Progenitor cell of endocrine pancreas (in vitro differentiated cells): ENCODE results near the gene C10orf105. TPM values are rescaled to one million over a fixed set of nuclear protein-coding genes. Genes with fewer than 3 reads are reported as not detected.

Experiments
- DNase-seq: peaks from one replicate; pipeline ENCODE4 v3.0.0; 2021; ENCODE audit warnings: low spot score; ENCODE audit not compliant: unreplicated experiment
- H3K27ac Mint-ChIP-seq: 2 replicates; pipeline ENCODE4 v1.8.0; 2021; ENCODE audit warnings: mild to moderate bottlenecking, moderate library complexity, mixed read lengths
- H3K27me3 Mint-ChIP-seq: 2 replicates; pipeline ENCODE4 v1.8.0; 2021; ENCODE audit warnings: mixed read lengths
- H3K36me3 Mint-ChIP-seq: 2 replicates; pipeline ENCODE4 v1.8.0; 2022; ENCODE audit warnings: mixed read lengths; ENCODE audit not compliant: insufficient read depth
- H3K4me1 Mint-ChIP-seq: 2 replicates; pipeline ENCODE4 v1.8.0; 2021; ENCODE audit warnings: low read depth, mixed read lengths
- H3K4me3 Mint-ChIP-seq: 2 replicates; pipeline ENCODE4 v1.8.0; 2021; ENCODE audit warnings: low read depth, mild to moderate bottlenecking, moderate library complexity, mixed read lengths
- H3K9me3 Mint-ChIP-seq: 2 replicates; pipeline ENCODE4 v1.8.0; 2021; ENCODE audit warnings: low read depth, mixed read lengths
- CTCF ChIP-seq: fragments of 200-600 bp; sonication (generic); IDR thresholded peaks from one replicate; pipeline ENCODE4 v1.5.0; 2021; ENCODE audit warnings: antibody characterized with exemption, mild to moderate bottlenecking; ENCODE audit not compliant: unreplicated experiment
- total RNA-seq: library from RNA; stranded (reverse); gene quantifications from 2 replicates; pipeline ENCODE4 v1.2.1, GENCODE V29; 2021

The C10orf105 gene
- total RNA-seq, 1 donor from 2014 or later: not detected

DNA sequence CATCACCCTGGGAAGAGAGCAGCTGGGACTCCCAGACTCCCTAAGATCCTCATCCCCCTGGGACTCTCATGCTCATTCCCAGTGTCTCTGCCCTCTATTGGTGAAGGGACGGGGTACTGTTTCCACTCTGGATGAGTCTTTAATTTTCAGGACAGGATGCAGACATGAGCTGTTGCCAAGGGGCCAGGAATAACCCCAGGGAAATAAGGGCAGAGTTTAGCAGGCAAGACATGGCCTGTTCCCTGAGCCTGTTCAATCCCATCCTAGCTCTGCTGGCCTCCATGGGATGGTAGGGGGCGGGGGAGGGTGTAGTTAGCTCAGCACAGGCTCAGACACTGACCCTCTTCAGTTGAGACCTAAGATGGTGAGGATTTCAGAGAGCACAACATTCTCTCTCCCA, 14.0 kb downstream of the C10orf105 start:
- Mint-ChIP-seq H3K27ac (no peak overlapping the region), H3K4me3 (no peak overlapping the region), H3K9me3 (no peaks in the 10 kb centered on the region), H3K36me3 (no peaks in the 10 kb centered on the region), H3K4me1 (no peaks in the 10 kb centered on the region), H3K27me3 (peaks cover 17% of the 10 kb centered on the region)
- DNase-seq: no peak
- no peak for TF ChIP-seq CTCF

DNA sequence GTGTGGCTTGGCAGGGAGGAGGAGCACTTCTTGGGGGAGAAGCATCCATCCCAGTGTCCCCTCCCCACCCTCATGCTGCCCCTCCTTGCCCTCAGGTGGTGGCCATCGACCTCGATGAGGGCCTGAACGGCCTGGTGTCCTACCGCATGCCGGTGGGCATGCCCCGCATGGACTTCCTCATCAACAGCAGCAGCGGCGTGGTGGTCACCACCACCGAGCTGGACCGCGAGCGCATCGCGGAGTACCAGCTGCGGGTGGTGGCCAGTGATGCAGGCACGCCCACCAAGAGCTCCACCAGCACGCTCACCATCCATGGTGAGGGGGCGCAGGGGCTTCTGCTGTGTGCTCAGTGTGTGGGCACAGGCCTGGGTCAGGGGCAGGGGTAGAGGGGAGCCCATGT, 14.8 kb downstream of the C10orf105 start:
- Mint-ChIP-seq H3K27ac (no peak overlapping the region), H3K27me3 (peaks cover 15% of the 10 kb centered on the region), H3K4me3 (no peak overlapping the region), H3K36me3 (no peaks in the 10 kb centered on the region), H3K9me3 (no peaks in the 10 kb centered on the region), H3K4me1 (no peaks in the 10 kb centered on the region)
- no peak for TF ChIP-seq CTCF
- no peak for DNase-seq

- no peaks in the 10 kb centered on the region for H3K36me3 Mint-ChIP-seq
Observed at GRCh38 chr10:71703577-71703976, 16.0 kb downstream of the C10orf105 start.

GRCh38 chr10:71701496-71702132, 18.0 kb downstream of the C10orf105 start:
- Mint-ChIP-seq H3K36me3 (no peaks in the 10 kb centered on the region), H3K4me3 (no peak overlapping the region), H3K9me3 (no peaks in the 10 kb centered on the region), H3K4me1 (no peaks in the 10 kb centered on the region), H3K27ac (no peak overlapping the region), H3K27me3 (peaks cover 9% of the 10 kb centered on the region)
- no peak for DNase-seq
- no peak for TF ChIP-seq CTCF

More at GRCh38 chr10:71703577-71703976, 16.0 kb downstream of the C10orf105 start:
- H3K4me3 Mint-ChIP-seq: no peak overlapping the region
- no peaks in the 10 kb centered on the region for H3K4me1 Mint-ChIP-seq
- H3K9me3 Mint-ChIP-seq: no peaks in the 10 kb centered on the region
- no peak overlapping the region for H3K27ac Mint-ChIP-seq
- DNase-seq: no peak
- H3K27me3 Mint-ChIP-seq: peaks cover 13% of the 10 kb centered on the region
- no peak for TF ChIP-seq CTCF

DNA sequence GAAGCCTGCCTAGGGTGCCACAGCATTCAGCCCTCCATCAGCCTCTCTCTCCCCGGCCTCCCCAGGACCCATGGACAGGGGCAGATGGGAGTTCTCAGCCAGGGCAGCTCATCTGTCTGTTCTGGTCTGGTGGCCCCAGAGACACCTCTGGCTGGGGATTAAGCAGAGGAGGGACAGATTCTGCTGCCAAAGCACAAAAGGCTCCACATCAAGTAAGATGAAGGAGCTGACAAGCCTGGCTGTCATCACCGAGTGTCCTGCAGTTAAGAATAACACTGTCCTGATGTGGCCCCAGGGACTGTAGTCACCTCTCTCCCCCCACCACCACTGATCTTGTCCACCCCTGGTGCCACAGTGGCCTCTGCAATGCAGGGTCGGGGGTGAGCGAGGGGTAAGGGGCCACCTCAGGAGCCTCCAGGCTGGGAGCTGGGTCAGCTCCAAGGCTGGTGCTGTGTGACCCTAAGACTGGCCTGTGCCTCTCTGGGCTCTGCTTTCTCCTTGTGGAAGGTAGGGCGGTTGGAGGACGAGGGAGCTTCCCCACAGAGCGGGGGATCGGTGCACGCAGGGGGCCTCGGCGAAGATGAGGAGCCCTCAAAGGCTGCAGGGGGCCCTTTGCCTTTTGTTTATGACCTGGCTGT, 18.7 kb downstream of the C10orf105 start:
- no peak for TF ChIP-seq CTCF
- no peak for DNase-seq
- Mint-ChIP-seq H3K36me3 (no peaks in the 10 kb centered on the region), H3K4me3 (no peak overlapping the region), H3K27me3 (peaks cover 9% of the 10 kb centered on the region), H3K27ac (no peak overlapping the region), H3K4me1 (no peaks in the 10 kb centered on the region), H3K9me3 (no peaks in the 10 kb centered on the region)
